D721Med (cell line): ENCODE results near the gene KNDC1.

Experiments used
- DNase-seq: peaks from one replicate; pipeline ENCODE4 v3.0.0; 2011; ENCODE audit warnings: low spot score; ENCODE audit not compliant: insufficient read length
- FAIRE-seq: peaks from 2 replicates; lab custom pipeline; 2011; peaks lifted over from hg19 to GRCh38; lab: Jason Lieb, UNC
- TF ChIP-seq, protein P1 (sequence below): IDR thresholded peaks from 2 replicates; pipeline ENCODE4 v1.5.1; 2012; ENCODE audit warnings: mild to moderate bottlenecking, control low read depth; ENCODE audit not compliant: insufficient read depth; ENCODE audit errors: missing control alignments

The KNDC1 gene

DNA sequence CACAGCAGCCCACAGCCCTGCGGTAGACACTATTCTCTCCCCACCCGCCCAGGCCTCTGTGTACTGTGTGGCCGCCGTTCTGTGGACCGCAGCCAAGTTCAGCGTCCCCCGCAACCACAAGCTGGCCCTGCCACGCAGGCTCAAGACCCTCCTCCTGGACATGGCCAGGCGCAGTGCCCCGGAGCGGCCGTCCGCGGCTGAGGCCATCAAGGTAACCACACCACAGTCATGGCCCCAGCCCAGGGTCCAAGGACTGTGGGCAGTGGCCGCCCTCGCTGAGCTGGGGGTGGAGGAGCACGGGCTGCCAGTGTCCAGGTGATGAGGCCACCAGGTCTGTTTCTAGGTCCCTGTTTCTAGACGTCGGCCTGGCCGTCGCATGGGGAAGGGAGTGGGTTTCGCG lies 35.6 kb downstream of the KNDC1 start:
- TF ChIP-seq, protein P1, sequence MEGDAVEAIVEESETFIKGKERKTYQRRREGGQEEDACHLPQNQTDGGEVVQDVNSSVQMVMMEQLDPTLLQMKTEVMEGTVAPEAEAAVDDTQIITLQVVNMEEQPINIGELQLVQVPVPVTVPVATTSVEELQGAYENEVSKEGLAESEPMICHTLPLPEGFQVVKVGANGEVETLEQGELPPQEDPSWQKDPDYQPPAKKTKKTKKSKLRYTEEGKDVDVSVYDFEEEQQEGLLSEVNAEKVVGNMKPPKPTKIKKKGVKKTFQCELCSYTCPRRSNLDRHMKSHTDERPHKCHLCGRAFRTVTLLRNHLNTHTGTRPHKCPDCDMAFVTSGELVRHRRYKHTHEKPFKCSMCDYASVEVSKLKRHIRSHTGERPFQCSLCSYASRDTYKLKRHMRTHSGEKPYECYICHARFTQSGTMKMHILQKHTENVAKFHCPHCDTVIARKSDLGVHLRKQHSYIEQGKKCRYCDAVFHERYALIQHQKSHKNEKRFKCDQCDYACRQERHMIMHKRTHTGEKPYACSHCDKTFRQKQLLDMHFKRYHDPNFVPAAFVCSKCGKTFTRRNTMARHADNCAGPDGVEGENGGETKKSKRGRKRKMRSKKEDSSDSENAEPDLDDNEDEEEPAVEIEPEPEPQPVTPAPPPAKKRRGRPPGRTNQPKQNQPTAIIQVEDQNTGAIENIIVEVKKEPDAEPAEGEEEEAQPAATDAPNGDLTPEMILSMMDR: no peak
- FAIRE-seq (no peak), DNase-seq (no peak)

DNA sequence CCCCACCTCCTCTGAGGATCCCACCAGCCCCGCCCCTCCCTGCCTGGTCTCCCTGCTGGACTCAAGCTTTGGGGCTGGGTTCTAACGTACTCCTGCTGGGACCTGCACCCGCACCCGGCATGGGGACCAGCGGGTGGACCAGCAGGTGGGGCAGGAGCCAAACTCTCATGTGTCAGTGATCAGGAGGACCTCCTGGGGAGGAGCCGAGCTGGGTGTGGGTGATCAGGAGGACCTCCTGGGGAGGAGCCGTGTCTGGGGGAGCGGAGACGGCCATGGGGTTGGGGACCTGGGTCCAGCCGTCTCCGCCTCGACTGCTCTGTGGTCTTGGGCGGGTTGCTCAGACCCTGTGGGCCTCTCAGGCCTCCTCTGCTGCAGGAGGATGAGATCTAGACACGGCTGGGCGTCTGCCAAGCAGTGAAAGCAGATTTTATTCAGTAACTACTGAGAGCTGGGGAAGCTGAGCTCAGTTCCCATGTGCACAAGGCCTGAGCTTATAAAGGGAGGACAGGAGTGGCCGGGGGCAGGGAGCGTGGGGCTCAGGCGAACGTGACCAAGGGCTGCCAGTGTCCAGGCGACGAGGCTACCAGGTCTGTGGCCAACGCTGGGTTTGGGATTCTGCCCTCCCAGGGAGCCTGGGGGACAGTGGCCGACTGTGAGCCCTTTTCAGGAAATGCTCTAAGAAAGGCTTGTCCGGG lies 36.3 kb downstream of the KNDC1 start:
- TF ChIP-seq, protein P1: no peak
- FAIRE-seq: no peak
- no peak for DNase-seq

DNA sequence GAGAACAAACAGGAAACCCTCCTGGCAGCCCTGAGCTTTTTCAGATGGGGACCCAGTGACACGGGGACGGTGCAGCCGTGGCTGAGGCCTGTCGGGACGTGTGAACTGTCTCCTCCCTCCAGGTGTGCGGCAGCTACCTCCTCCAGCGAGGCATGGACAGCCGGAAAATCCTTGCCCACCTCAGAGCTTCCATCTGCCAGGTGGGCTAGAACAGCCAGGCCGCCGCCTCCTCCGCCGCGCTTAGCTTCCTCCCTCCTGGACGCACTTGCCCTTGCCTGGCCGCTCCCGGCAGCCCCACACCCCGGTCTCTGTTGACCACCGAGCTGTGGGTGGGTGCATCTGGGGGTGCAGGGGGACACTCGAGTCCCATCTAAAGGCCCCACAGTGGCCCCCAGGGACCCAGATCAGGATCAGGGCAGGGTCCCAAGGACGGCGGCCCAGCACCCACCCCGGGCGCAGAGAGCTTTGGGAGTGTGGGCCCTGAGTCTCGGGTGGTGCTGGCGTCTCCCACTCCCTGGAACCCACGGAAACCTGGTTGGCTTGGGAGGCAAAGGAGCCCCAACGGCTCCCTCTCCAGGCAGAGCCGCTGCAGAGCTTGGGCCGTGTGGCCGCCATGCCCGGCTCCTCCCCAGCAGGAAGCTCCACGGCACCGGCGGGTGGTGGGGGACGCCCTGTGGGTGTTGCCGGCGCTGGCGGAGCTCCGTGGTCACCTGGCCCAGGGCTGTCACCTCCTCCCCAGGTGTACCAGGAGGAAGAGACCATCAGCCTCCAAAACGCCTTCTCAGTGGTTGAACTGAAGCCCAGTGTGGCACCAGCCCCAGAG lies 37.1 kb downstream of the KNDC1 start:
- TF ChIP-seq, protein P1: no peak
- FAIRE-seq (no peak), DNase-seq (no peak)

DNA sequence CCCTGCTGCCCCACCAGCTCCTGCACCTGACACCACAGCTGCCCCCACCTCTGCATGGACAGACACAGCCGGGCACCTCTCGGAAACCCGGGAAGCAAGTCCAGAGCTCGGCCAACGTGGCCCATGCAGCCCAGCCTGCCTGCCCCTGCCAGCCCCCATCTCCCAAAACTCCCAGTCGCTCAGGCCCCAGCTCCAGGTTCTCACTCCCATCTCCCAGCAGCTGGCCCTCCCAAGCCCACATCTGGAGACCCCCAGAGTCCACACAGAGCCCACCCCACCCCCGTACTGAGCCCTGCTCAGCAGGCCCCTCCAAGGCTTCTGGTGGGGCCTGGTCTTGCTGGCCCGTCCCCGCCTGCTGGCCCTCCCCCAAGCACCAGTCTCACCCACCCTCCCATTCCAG lies 37.8 kb downstream of the KNDC1 start:
- no peak for DNase-seq
- TF ChIP-seq, protein P1: no peak
- no peak for FAIRE-seq

DNA sequence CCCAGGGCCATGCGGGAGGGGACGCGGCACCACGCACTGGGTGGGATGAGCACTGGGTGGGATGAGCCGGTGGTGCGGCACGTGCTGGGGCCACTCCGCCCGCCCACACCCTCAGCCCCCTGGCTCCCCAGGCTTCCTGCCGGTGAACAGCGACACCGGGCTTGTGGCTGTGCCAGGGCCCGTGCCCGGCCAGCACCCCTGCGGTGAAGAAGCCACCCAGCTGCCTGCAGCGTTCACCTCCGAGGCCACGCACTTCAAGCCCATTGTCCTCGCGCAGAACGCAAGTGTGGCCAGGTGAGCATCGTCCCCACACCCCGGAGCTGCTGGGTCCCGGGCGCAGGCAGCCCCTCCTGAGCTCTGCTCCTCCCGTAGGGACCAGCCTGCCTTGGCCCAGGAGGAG lies 38.2 kb downstream of the KNDC1 start:
- DNase-seq (no peak), FAIRE-seq (no peak)
- TF ChIP-seq, protein P1: no peak

DNA sequence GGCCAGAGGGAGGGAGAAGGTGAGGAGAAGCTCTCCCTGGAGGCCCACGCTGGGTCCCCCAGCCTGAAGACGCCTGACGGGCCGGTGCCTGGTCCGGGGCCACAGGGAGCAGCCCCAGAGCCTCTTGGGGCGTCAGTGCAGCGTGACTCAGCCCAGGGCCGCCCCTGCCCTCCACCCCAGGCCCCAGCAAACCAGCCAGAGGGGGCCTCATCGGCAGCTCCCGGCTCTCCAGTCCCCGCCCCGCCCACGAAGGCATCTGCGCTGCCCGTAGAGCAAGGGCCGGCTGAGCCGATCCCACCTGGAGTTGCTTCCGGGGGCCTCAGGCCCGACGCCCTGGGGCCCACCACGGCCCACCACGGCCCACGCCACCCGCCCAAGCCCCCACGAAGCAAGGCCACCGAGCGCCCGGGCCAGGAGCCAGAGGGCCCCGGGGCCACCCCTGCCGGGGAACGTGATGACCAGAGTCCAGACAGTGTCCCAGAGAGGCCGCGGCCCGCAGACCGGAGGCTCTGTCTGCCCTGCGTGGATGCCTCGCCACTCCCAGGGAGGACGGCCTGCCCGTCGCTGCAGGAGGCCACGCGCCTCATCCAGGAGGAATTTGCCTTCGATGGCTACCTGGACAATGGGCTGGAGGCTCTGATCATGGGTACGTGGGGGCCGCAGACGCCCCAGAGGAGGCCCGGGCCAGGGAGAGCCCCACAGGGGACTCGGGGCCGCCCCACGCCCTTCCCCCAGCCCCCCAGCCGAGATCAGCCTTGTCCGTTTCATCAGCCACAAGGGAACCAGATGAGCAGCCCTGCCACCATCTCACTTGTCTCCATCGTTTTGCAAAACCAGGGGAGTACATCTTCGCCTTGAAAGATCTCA lies 38.8 kb downstream of the KNDC1 start:
- TF ChIP-seq, protein P1: no peak
- FAIRE-seq: no peak
- DNase-seq: no peak
